ENCODE data around the gene PLEKHB2. TPM values are rescaled to one million over a fixed set of nuclear protein-coding genes. Genes with fewer than 3 reads are reported as not detected.

Gene PLEKHB2
- total RNA-seq, 4 donors from 2014 or later, result 38.1 to 58.7 (median 49.0) TPM

GRCh38 chr2:131094463-131095281, 10.5 kb upstream of the PLEKHB2 start:
- peaks cover 0 to 14% of the 10 kb centered on the region in 2 donors for H3K36me3 ChIP-seq
- no peaks in the 10 kb centered on the region for H3K27me3 ChIP-seq
- H3K4me1 ChIP-seq, result peaks cover 0 to 32% (median 3%) of the 10 kb centered on the region in 3 donors
- no peak overlapping the region for H3K4me3 ChIP-seq
- ATAC-seq, result no peak
- WGBS, 2 donors (ENCODE audit: low coverage in 1 of 2), result 59 to 65% methylated on average over 10 to 16 of the region's 22 CpGs
- H3K9me3 ChIP-seq, result no peaks in the 10 kb centered on the region
- TF ChIP-seq EP300 (IDR thresholded peaks at IDR 0.05) (no peak), POLR2A (IDR thresholded peaks at IDR 0.05) (no peak), CTCF (IDR thresholded peaks at IDR 0.05) (no peak), POLR2AphosphoS5 (IDR thresholded peaks at IDR 0.05) (no peak)
- H3K27ac ChIP-seq, result peak overlapping the region in 1 of 4 donors; percentile 95

- H3K4me1 ChIP-seq, result peaks cover 0 to 37% (median 19%) of the 10 kb centered on the region in 3 donors
- TF ChIP-seq EP300 (IDR thresholded peaks at IDR 0.05), result no peak
- H3K36me3 ChIP-seq, result no peaks in the 10 kb centered on the region
- H3K4me3 ChIP-seq, result no peak overlapping the region
- no peak for ATAC-seq
- no peak overlapping the region for H3K27ac ChIP-seq
- H3K9me3 ChIP-seq, result no peaks in the 10 kb centered on the region
- 100% methylated on average over 1 of the region's 2 CpGs; no CpG with 5 or more reads in 1 of the 2 donors for WGBS, 2 donors (ENCODE audit: low coverage in 1 of 2)
- no peaks in the 10 kb centered on the region for H3K27me3 ChIP-seq
These were observed 2.0 kb upstream of the PLEKHB2 start for GRCh38 chr2:131103165-131103564.

GRCh38 chr2:131104487-131105155, 515 bp upstream of the PLEKHB2 start:
- no peaks in the 10 kb centered on the region for H3K36me3 ChIP-seq
- no peaks in the 10 kb centered on the region for H3K9me3 ChIP-seq
- ATAC-seq, result peak; percentile 89
- WGBS, 2 donors (ENCODE audit: low coverage in 1 of 2), result 0 to 1% methylated on average over 19 to 20 of the region's 20 CpGs
- H3K4me3 ChIP-seq, result peak overlapping the region; percentile 57 to 75
- H3K27ac ChIP-seq, result peak overlapping the region; percentile 66 to 94 (median 92)
- peaks cover 0 to 41% (median 19%) of the 10 kb centered on the region in 3 donors for H3K4me1 ChIP-seq
- H3K27me3 ChIP-seq, result no peaks in the 10 kb centered on the region
- TF ChIP-seq EP300 (IDR thresholded peaks at IDR 0.05) (no peak), POLR2AphosphoS5 (IDR thresholded peaks at IDR 0.05) (peak; percentile 50)

GRCh38 chr2:131105950-131106801, 1.0 kb downstream of the PLEKHB2 start:
- Histone ChIP-seq H3K4me1 (peaks cover 0 to 41% (median 19%) of the 10 kb centered on the region in 3 donors), H3K36me3 (no peaks in the 10 kb centered on the region), H3K27me3 (no peaks in the 10 kb centered on the region), H3K4me3 (peak overlapping the region; percentile 57 to 75), H3K27ac (peak overlapping the region in 3 of 4 donors; percentile 91 to 94 (median 94)), H3K9me3 (no peaks in the 10 kb centered on the region)
- no peak for ATAC-seq
- WGBS, 2 donors (ENCODE audit: low coverage in 1 of 2), result 2 to 3% methylated on average over 14 to 15 of the region's 19 CpGs
- peak in 1 of 2 donors; percentile 15 for TF ChIP-seq POLR2A (IDR thresholded peaks at IDR 0.05)
- peak; percentile 9 for TF ChIP-seq POLR2AphosphoS5 (IDR thresholded peaks at IDR 0.05)
- TF ChIP-seq EP300 (IDR thresholded peaks at IDR 0.05), result no peak
- TF ChIP-seq CTCF (IDR thresholded peaks at IDR 0.05), result no peak

- whole genome bisulfite sequencing, 2 donors (ENCODE audit: low coverage in 1 of 2), result 55% methylated on average over 2 of the region's 2 CpGs
- Histone ChIP-seq H3K4me1 (peaks cover 0 to 43% (median 9%) of the 10 kb centered on the region in 3 donors), H3K9me3 (no peaks in the 10 kb centered on the region), H3K27ac (no peak overlapping the region), H3K27me3 (no peaks in the 10 kb centered on the region), H3K4me3 (no peak overlapping the region), H3K36me3 (no peaks in the 10 kb centered on the region)
- no peak for ATAC-seq
- TF ChIP-seq EP300 (IDR thresholded peaks at IDR 0.05), result no peak
- TF ChIP-seq POLR2AphosphoS5 (IDR thresholded peaks at IDR 0.05), result no peak
- TF ChIP-seq POLR2A (IDR thresholded peaks at IDR 0.05), result no peak
- TF ChIP-seq CTCF (IDR thresholded peaks at IDR 0.05), result no peak
These were observed 7.4 kb downstream of the PLEKHB2 start for GRCh38 chr2:131112529-131112928.
